Activated T-cell treated with anti-CD3 and anti-CD28 coated beads, Interleukin-2, amount 50 U/mL, for 72 hours (primary cell): ENCODE measurements around the gene THEM5. TPM values are rescaled to one million over a fixed set of nuclear protein-coding genes. Genes with fewer than 3 reads are reported as not detected.
"Not testable (repeated sequence)": the region's sequence is repeated elsewhere in the genome, so short reads cannot be mapped to it uniquely, and the experiment has no call there.

Experiments
- ATAC-seq, 2 donors: fragments of 150-1000 bp; cut with Tn5 transposase; replicated peaks in 1 of 2; 2 replicates each; pipeline ENCODE4 v1.10.0; 2021; ENCODE audit warnings: moderate library complexity in 2 of 2, mild to moderate bottlenecking in 1 of 2
- DNase-seq, 2 donors: peaks; one replicate each; pipeline ENCODE4 v3.0.0; 2021 to 2022; ENCODE audit warnings: mixed read lengths in 1 of 2
- H3K27ac Mint-ChIP-seq: one replicate; pipeline ENCODE4 v1.8.0; 2022; ENCODE audit warnings: mild to moderate bottlenecking, moderate library complexity, mixed read lengths
- H3K27me3 Mint-ChIP-seq: one replicate; pipeline ENCODE4 v1.8.0; 2022; ENCODE audit warnings: low read depth, mixed read lengths
- H3K36me3 Mint-ChIP-seq, 2 donors: one replicate each; pipeline ENCODE4 v1.8.0; 2022; ENCODE audit warnings: mixed read lengths in 2 of 2, mild to moderate bottlenecking in 1 of 2; ENCODE audit not compliant: insufficient read depth in 2 of 2
- H3K4me1 Mint-ChIP-seq: one replicate; pipeline ENCODE4 v1.8.0; 2022; ENCODE audit warnings: low read depth, mixed read lengths
- H3K4me3 Mint-ChIP-seq, 2 donors: one replicate each; pipeline ENCODE4 v1.8.0; 2022; ENCODE audit warnings: mild to moderate bottlenecking in 2 of 2, mixed read lengths in 2 of 2, moderate library complexity in 2 of 2
- H3K9me3 Mint-ChIP-seq, 2 donors: one replicate each; pipeline ENCODE4 v1.8.0; 2022; ENCODE audit warnings: mixed read lengths in 2 of 2
- total RNA-seq, 2 donors: library from RNA; stranded (reverse); gene quantifications; one replicate each; pipeline ENCODE4 v1.2.3, GENCODE V29; 2022

Gene THEM5, protein sequence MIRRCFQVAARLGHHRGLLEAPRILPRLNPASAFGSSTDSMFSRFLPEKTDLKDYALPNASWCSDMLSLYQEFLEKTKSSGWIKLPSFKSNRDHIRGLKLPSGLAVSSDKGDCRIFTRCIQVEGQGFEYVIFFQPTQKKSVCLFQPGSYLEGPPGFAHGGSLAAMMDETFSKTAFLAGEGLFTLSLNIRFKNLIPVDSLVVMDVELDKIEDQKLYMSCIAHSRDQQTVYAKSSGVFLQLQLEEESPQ
- under 1 TPM in 1 of 2 donors, not detected in 1; 0.25 TPM for total RNA-seq

- H3K27ac Mint-ChIP-seq: no peak within 1 kb of the TSS
- H3K36me3 Mint-ChIP-seq: peaks cover 5 to 9% of the 10 kb centered on the region in 2 donors
- no peaks in the 10 kb centered on the region for H3K9me3 Mint-ChIP-seq
- no peak for DNase-seq
- H3K4me3 Mint-ChIP-seq: no peak within 1 kb of the TSS
- peaks cover 13% of the 10 kb centered on the region for H3K4me1 Mint-ChIP-seq
- ATAC-seq: no peak
- no peaks in the 10 kb centered on the region for H3K27me3 Mint-ChIP-seq
Measured at GRCh38 chr1:151853411-151853943, at the start of gene THEM5. THEM5 (minus strand) TSS chr1:151853712; CDS start chr1:151853565, 147 bp downstream.

DNA sequence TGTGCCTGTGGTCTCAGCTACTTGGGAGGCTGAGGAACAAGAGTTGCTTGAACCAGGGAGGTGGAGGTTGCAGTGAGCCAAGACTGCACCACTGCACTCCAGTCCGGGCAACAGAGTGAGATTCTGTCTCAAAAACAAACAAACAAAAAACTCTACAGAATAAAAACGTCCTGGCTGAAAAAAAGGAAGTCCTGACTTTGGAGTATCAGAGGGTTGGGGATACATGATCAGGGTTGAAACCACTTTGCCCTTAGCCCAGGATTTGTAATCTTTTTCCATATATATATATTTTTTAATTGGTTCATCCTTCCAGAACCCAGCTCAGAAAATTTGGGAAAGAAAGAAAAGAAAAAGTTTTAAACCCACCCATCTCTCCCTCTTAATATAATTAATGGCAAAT is 49.3 kb upstream of the THEM5 start:
- ATAC-seq (no peak), DNase-seq (no peak)
- Mint-ChIP-seq H3K36me3 (peaks cover 50 to 79% of the 10 kb centered on the region in 2 donors), H3K27me3 (no peaks in the 10 kb centered on the region), H3K4me3 (no peak overlapping the region), H3K27ac (no peak overlapping the region), H3K4me1 (peaks cover 72% of the 10 kb centered on the region), H3K9me3 (peaks cover 18 to 26% of the 10 kb centered on the region in 2 donors)

GRCh38 chr1:151900804-151901203 is 47.3 kb upstream of the THEM5 start:
- H3K36me3 Mint-ChIP-seq: peaks cover 36 to 62% of the 10 kb centered on the region in 2 donors
- not testable (repeated sequence) for H3K27me3 Mint-ChIP-seq, DNase-seq, H3K4me3 Mint-ChIP-seq, ATAC-seq
- peak overlapping the region; percentile 17 for H3K27ac Mint-ChIP-seq
- peaks cover 64% of the 10 kb centered on the region for H3K4me1 Mint-ChIP-seq
- peaks cover 15 to 18% of the 10 kb centered on the region in 2 donors for H3K9me3 Mint-ChIP-seq

DNA sequence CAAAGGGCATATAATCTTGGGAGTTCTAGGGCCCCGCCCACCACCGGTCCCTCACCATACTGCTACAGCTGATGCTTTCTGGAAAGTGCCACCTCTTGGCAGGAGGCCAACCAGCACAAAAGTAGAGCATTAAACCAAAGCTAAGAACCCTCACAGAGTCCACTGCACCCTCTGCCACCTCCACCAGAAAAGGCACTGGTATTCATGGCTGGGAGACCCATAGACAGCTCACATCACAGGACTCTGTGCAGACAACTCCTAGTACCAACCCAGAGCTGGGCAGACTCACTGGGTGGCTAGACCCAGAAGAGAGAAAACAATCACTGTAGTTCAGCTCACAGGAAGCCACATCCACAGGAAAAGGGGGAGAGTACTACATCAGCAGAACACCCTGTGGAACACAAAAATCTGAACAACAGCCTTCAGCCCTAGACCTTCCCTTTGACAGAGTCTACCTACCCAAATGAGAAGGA is 45.0 kb upstream of the THEM5 start:
- Mint-ChIP-seq H3K36me3 (peaks cover 31 to 51% of the 10 kb centered on the region in 2 donors), H3K27me3 (no peaks in the 10 kb centered on the region), H3K4me1 (peaks cover 42% of the 10 kb centered on the region), H3K27ac (peak overlapping the region; percentile 94), H3K4me3 (peak overlapping the region; percentile 65 to 78), H3K9me3 (peaks cover 11 to 18% of the 10 kb centered on the region in 2 donors)
- ATAC-seq (peak; percentile 53 to 81), DNase-seq (peak; percentile 31 to 39)

DNA sequence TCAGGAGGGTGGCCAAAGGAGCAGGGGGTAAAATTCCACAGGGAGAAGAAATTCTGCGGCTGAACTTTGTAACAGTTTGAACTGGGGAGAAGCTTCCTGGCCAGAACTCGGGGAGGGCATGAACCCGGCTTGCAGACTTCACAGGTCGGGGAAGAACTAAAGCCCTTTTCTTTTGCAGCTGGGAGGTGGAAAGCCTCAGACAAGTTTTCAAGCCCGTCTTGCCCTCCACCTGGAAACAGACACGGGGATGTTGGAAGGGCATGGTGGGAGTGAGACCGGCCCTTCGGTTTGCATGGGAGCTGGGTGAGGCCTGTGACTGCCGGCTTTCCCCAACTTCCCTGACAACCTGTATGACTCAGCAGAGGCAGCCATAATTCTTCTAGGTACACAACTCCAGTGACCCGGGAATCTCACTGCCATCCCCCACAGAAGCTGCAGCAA is 44.5 kb upstream of the THEM5 start:
- ATAC-seq (no peak), DNase-seq (no peak)
- Mint-ChIP-seq H3K27me3 (no peaks in the 10 kb centered on the region), H3K4me3 (peak overlapping the region; percentile 65 to 78), H3K9me3 (peaks cover 9 to 18% of the 10 kb centered on the region in 2 donors), H3K27ac (peak overlapping the region; percentile 48), H3K36me3 (peaks cover 33 to 51% of the 10 kb centered on the region in 2 donors), H3K4me1 (peaks cover 45% of the 10 kb centered on the region)

GRCh38 chr1:151893176-151893924 is 39.8 kb upstream of the THEM5 start:
- no peak overlapping the region for H3K4me3 Mint-ChIP-seq
- H3K27ac Mint-ChIP-seq: peak overlapping the region; percentile 91
- DNase-seq (no peak), ATAC-seq (peak in 1 of 2 donors; percentile 42)
- H3K4me1 Mint-ChIP-seq: peaks cover 40% of the 10 kb centered on the region
- H3K9me3 Mint-ChIP-seq: no peaks in the 10 kb centered on the region
- peaks cover 22 to 37% of the 10 kb centered on the region in 2 donors for H3K36me3 Mint-ChIP-seq
- no peaks in the 10 kb centered on the region for H3K27me3 Mint-ChIP-seq

DNA sequence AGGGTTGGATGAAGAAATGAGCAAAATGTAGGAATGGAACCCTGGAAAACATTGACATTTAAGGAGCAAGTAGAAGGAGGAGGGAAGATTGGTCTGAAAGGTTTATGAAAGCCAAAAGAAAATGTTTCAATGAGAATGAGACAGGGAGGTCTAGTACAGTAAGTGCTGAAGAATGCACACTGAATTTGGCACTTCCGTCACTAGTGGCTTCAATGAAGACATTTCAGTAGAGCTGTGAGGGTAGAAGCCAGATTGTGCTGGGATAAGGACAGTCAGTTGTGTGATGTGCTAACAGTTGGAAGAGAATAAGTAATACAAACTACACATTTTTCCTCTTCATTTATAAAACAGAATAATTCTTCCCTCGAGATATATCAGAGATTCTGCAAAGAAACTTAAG is 38.7 kb upstream of the THEM5 start:
- H3K4me3 Mint-ChIP-seq: no peak overlapping the region
- peaks cover 28% of the 10 kb centered on the region for H3K4me1 Mint-ChIP-seq
- no peaks in the 10 kb centered on the region for H3K27me3 Mint-ChIP-seq
- DNase-seq (no peak), ATAC-seq (peak in 1 of 2 donors; percentile 33)
- H3K36me3 Mint-ChIP-seq: peaks cover 22 to 44% of the 10 kb centered on the region in 2 donors
- H3K9me3 Mint-ChIP-seq: no peaks in the 10 kb centered on the region
- H3K27ac Mint-ChIP-seq: peak overlapping the region; percentile 66

DNA sequence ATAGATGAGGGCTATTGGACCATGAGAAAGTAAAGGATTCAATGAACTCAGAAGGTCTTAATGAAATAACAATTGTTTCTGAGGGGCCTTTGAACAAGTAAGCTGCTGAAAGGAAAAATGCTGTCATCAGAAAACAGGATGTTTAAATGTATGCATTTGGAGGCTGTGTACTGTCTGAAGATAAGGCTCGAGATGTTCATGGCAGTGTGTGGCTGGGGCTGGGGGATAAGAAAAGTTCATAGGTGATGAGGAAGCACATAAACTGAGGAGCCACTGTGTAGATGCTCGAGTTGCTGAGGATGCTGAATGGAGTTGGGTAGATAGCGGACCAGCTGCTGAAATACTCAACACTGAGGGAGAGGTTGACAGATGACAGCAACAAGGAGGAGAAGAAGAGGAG is 38.0 kb upstream of the THEM5 start:
- peaks cover 24 to 48% of the 10 kb centered on the region in 2 donors for H3K36me3 Mint-ChIP-seq

DNA sequence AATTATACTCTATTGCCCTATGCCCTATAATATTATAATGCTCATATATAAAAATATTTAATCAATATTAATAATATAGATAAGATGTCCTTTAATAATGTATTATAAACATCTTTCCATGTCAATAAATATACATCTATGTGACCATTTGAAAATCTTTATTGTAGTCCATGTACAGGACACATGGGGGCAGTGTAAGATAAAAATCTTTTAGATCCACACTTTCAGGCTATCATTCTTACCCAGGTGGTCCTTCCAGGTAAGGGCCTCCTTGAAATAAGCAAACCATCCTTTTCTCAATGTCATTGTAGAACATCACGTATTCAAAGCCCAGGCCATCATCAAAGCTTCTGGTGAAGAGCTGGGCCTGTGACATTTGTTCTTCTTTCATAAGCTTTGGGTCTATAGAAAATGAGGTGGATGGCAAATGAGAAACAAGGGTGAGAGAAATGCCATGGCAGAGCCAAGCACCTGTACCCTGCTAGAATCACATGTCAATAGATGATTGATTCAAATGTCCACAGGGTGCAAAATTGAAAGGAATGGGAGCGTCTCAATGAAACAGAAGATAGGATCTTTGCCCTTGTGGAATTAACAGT is 35.6 kb upstream of the THEM5 start:
- Mint-ChIP-seq H3K36me3 (peaks cover 25 to 44% of the 10 kb centered on the region in 2 donors), H3K4me1 (peaks cover 27% of the 10 kb centered on the region), H3K27ac (peak overlapping the region; percentile 44), H3K27me3 (no peaks in the 10 kb centered on the region), H3K4me3 (no peak overlapping the region), H3K9me3 (no peaks in the 10 kb centered on the region)
- DNase-seq (no peak), ATAC-seq (peak in 1 of 2 donors; percentile 33)

More for the DNA sequence above, 38.0 kb upstream of the THEM5 start:
- Mint-ChIP-seq H3K4me1 (peaks cover 27% of the 10 kb centered on the region), H3K9me3 (no peaks in the 10 kb centered on the region), H3K4me3 (no peak overlapping the region), H3K27me3 (no peaks in the 10 kb centered on the region), H3K27ac (peak overlapping the region; percentile 66)
- DNase-seq (no peak), ATAC-seq (no peak)

DNA sequence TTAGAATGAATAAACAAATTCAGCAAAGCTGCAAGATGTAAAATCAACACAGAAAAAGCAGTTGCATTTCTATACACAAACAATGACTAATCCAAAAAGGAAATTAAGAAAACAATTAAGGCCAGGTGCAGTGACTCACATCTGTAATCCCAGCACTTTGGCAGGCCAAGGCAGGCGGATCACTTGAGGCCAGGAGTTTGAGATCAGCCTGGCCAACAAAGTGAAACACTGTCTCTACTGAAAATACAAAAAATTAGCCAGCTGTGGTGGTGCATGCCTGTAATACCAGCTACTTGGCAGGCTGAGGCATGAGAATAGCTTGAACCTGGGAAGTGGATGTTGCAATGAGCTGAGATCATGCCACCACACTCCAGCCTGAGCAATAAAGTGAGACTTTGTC is 33.5 kb upstream of the THEM5 start:
- Mint-ChIP-seq H3K4me1 (peaks cover 13% of the 10 kb centered on the region), H3K36me3 (peaks cover 16 to 31% of the 10 kb centered on the region in 2 donors), H3K27ac (no peak overlapping the region), H3K9me3 (no peaks in the 10 kb centered on the region), H3K4me3 (no peak overlapping the region), H3K27me3 (no peaks in the 10 kb centered on the region)
- ATAC-seq (no peak), DNase-seq (no peak)

DNA sequence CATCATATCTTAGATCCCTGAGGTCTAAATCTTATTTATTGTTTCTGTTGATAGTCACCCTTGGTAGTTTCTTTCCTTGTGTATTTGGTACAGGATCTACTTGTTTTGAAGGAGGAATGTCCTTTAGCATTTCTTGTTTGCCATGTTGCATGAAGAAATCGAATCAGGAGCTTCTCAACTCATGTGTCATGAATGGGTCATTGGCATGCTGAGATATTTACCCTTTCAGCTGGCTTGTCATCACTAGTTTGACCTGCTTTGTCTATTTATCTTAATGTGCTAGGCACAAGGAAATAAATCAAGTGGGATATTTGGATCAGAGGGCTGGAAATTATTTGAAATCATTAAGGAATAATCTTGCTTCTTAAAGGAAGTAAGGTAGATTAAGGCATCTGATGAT is 32.0 kb upstream of the THEM5 start:
- Mint-ChIP-seq H3K36me3 (peaks cover 7 to 23% of the 10 kb centered on the region in 2 donors), H3K9me3 (no peaks in the 10 kb centered on the region), H3K27me3 (no peaks in the 10 kb centered on the region), H3K27ac (no peak overlapping the region), H3K4me3 (no peak overlapping the region), H3K4me1 (peaks cover 4% of the 10 kb centered on the region)
- ATAC-seq (no peak), DNase-seq (no peak)

GRCh38 chr1:151884879-151885278 is 31.4 kb upstream of the THEM5 start:
- H3K27me3 Mint-ChIP-seq, DNase-seq, ATAC-seq, H3K9me3 Mint-ChIP-seq, H3K27ac Mint-ChIP-seq, H3K4me1 Mint-ChIP-seq, H3K4me3 Mint-ChIP-seq: not testable (repeated sequence)
- peaks cover 7 to 23% of the 10 kb centered on the region in 2 donors for H3K36me3 Mint-ChIP-seq

GRCh38 chr1:151884445-151884844 is 30.9 kb upstream of the THEM5 start:
- not testable (repeated sequence) for H3K27me3 Mint-ChIP-seq, ATAC-seq, DNase-seq, H3K4me3 Mint-ChIP-seq, H3K27ac Mint-ChIP-seq, H3K9me3 Mint-ChIP-seq, H3K4me1 Mint-ChIP-seq
- peaks cover 7 to 22% of the 10 kb centered on the region in 2 donors for H3K36me3 Mint-ChIP-seq
